ENCODE measurements around the gene SLC66A3. TPM values are rescaled to one million over a fixed set of nuclear protein-coding genes. Genes with fewer than 3 reads are reported as not detected.

Gene SLC66A3
- total RNA-seq, 1 donor from 2014 or later: 7.3 TPM

GRCh38 chr2:11133936-11134320 lies 21.3 kb upstream of the SLC66A3 start:
- DNase-seq (ENCODE audit: low spot score in 2 of 2) (no peak), FAIRE-seq (no peak)

GRCh38 chr2:11134349-11134748 lies 20.9 kb upstream of the SLC66A3 start:
- no peak for FAIRE-seq

GRCh38 chr2:11140492-11140891 lies 14.8 kb upstream of the SLC66A3 start:
- no peak for FAIRE-seq
- DNase-seq (ENCODE audit: low spot score in 2 of 2): no peak

More at GRCh38 chr2:11134349-11134748, 20.9 kb upstream of the SLC66A3 start:
- no peak for DNase-seq (ENCODE audit: low spot score in 2 of 2)

- FAIRE-seq (no peak), DNase-seq (ENCODE audit: low spot score in 2 of 2) (no peak)
Observed at GRCh38 chr2:11141319-11141718, 13.9 kb upstream of the SLC66A3 start.

- FAIRE-seq: no peak
- no peak for DNase-seq (ENCODE audit: low spot score in 2 of 2)
Observed at GRCh38 chr2:11142330-11142729, 12.9 kb upstream of the SLC66A3 start.

- DNase-seq (ENCODE audit: low spot score in 2 of 2) (no peak), FAIRE-seq (no peak)
Observed at GRCh38 chr2:11142987-11143386, 12.3 kb upstream of the SLC66A3 start.

GRCh38 chr2:11144077-11144737 lies 11.1 kb upstream of the SLC66A3 start:
- FAIRE-seq: no peak
- DNase-seq (ENCODE audit: low spot score in 2 of 2): no peak

GRCh38 chr2:11144738-11145079 lies 10.6 kb upstream of the SLC66A3 start:
- FAIRE-seq (no peak), DNase-seq (ENCODE audit: low spot score in 2 of 2) (no peak)

GRCh38 chr2:11145350-11145749 lies 9.9 kb upstream of the SLC66A3 start:
- DNase-seq (ENCODE audit: low spot score in 2 of 2): no peak
- FAIRE-seq: no peak

GRCh38 chr2:11146076-11146475 lies 9.2 kb upstream of the SLC66A3 start:
- no peak for FAIRE-seq
- DNase-seq (ENCODE audit: low spot score in 2 of 2): no peak

GRCh38 chr2:11147263-11147662 lies 8.0 kb upstream of the SLC66A3 start:
- DNase-seq (ENCODE audit: low spot score in 2 of 2) (no peak), FAIRE-seq (no peak)

GRCh38 chr2:11152591-11152990 lies 2.7 kb upstream of the SLC66A3 start:
- no peak for DNase-seq (ENCODE audit: low spot score in 2 of 2)
- no peak for FAIRE-seq

- DNase-seq (ENCODE audit: low spot score in 2 of 2) (no peak), FAIRE-seq (no peak)
Observed at GRCh38 chr2:11154016-11154922, 998 bp upstream of the SLC66A3 start.

- peak; percentile 94 to 100 for DNase-seq (ENCODE audit: low spot score in 2 of 2)
- no peak for FAIRE-seq
Observed at GRCh38 chr2:11154923-11155380, 315 bp upstream of the SLC66A3 start.

GRCh38 chr2:11156396-11157075 lies 1.3 kb downstream of the SLC66A3 start:
- DNase-seq (ENCODE audit: low spot score in 2 of 2): no peak
- no peak for FAIRE-seq

- DNase-seq (ENCODE audit: low spot score in 2 of 2) (no peak), FAIRE-seq (no peak)
Observed at GRCh38 chr2:11157296-11157695, 2.0 kb downstream of the SLC66A3 start.

GRCh38 chr2:11157731-11158130 lies 2.5 kb downstream of the SLC66A3 start:
- no peak for FAIRE-seq
- DNase-seq (ENCODE audit: low spot score in 2 of 2): no peak

GRCh38 chr2:11158916-11159573 lies 3.8 kb downstream of the SLC66A3 start:
- DNase-seq (ENCODE audit: low spot score in 2 of 2) (no peak), FAIRE-seq (no peak)

- FAIRE-seq (no peak), DNase-seq (ENCODE audit: low spot score in 2 of 2) (no peak)
Observed at GRCh38 chr2:11159574-11160170, 4.4 kb downstream of the SLC66A3 start.

GRCh38 chr2:11160256-11160655 lies 5.0 kb downstream of the SLC66A3 start:
- FAIRE-seq (no peak), DNase-seq (ENCODE audit: low spot score in 2 of 2) (no peak)
